Tibial nerve (tissue), 4 donors: ENCODE measurements around the gene SLC8A3.

Source experiments
- EP300 ChIP-seq, 2 donors: sonication (generic); formaldehyde crosslinking; IDR thresholded peaks; one replicate each; pipeline ENCODE4 v1.6.1; 2017; ENCODE audit warnings: antibody characterized with exemption in 2 of 2, mild to moderate bottlenecking in 1 of 2
- POLR2A ChIP-seq, 2 donors: fragments of 450-650 bp; IDR thresholded peaks; one replicate each; pipeline ENCODE4 v1.6.1; 2017; ENCODE audit warnings: antibody characterized with exemption in 2 of 2, mild to moderate bottlenecking in 2 of 2, moderate library complexity in 2 of 2
- TF ChIP-seq, protein P1 (sequence below), 5 experiments: fragments of 200-600 bp in 3 of 5; fragments of 450-650 bp in 2 of 5; sonication (generic) in 3 of 5; IDR thresholded peaks; one replicate each; pipeline ENCODE4 v1.5.1; 2016 to 2019; ENCODE audit warnings: antibody characterized with exemption in 5 of 5, mild to moderate bottlenecking in 3 of 5, moderate library complexity in 2 of 5

DNA sequence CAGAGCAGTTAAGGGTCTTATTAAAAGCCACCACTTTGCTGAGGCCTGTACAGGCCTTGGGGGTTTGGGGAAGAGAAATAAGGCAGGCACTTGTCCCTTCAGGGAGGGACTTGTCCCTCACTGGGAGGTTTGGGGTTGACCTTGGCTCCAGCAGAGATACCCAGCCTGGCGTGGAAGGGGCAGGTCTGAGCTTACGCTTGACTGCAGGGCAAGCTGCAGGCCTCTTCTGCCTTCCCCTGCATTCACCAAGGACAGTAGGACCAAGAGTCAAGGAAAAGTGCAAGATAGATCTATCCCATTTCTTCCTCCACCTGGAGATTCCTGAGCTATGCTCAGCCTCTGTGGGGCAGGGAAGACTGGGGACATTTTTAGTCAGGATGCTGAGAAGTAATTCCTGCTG, 155.2 kb downstream of the SLC8A3 start:
- TF ChIP-seq, protein P1, sequence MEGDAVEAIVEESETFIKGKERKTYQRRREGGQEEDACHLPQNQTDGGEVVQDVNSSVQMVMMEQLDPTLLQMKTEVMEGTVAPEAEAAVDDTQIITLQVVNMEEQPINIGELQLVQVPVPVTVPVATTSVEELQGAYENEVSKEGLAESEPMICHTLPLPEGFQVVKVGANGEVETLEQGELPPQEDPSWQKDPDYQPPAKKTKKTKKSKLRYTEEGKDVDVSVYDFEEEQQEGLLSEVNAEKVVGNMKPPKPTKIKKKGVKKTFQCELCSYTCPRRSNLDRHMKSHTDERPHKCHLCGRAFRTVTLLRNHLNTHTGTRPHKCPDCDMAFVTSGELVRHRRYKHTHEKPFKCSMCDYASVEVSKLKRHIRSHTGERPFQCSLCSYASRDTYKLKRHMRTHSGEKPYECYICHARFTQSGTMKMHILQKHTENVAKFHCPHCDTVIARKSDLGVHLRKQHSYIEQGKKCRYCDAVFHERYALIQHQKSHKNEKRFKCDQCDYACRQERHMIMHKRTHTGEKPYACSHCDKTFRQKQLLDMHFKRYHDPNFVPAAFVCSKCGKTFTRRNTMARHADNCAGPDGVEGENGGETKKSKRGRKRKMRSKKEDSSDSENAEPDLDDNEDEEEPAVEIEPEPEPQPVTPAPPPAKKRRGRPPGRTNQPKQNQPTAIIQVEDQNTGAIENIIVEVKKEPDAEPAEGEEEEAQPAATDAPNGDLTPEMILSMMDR (IDR thresholded peaks at IDR 0.05) = no peak
- TF ChIP-seq POLR2A (IDR thresholded peaks at IDR 0.05) = no peak
- no peak for TF ChIP-seq EP300 (IDR thresholded peaks at IDR 0.05)
